HUES6 (cell line): ENCODE data around the gene KLHL24.
A peak's percentile ranks its signal among the peaks of the same experiment; 100 is the strongest.
"Not testable (repeated sequence)": the region's sequence is repeated elsewhere in the genome, so short reads cannot be mapped to it uniquely, and the experiment has no call there.

Experiments
- H3K27ac ChIP-seq: 2 replicates; pipeline ENCODE4 v1.7.0; 2013; ENCODE audit warnings: low read depth, mild to moderate bottlenecking, low read length, inconsistent platforms
- H3K27me3 ChIP-seq: 2 replicates; pipeline ENCODE4 v1.6.1; 2013; ENCODE audit warnings: low read length; ENCODE audit not compliant: control insufficient read depth, insufficient read depth
- H3K36me3 ChIP-seq: 2 replicates; pipeline ENCODE4 v1.6.1; 2013; ENCODE audit warnings: low read length; ENCODE audit not compliant: control insufficient read depth, insufficient read depth
- H3K4me1 ChIP-seq: 2 replicates; pipeline ENCODE4 v1.6.1; 2013; ENCODE audit warnings: low read length; ENCODE audit not compliant: control insufficient read depth, insufficient read depth
- H3K4me3 ChIP-seq: 2 replicates; pipeline ENCODE4 v1.5.1; 2013; ENCODE audit warnings: low read depth, low read length
- H3K9ac ChIP-seq: one replicate; pipeline ENCODE4 v1.6.1; 2013; ENCODE audit warnings: mild to moderate bottlenecking, low read length
- H3K9me3 ChIP-seq: 2 replicates; pipeline ENCODE4 v1.6.1; 2013; ENCODE audit warnings: low read depth, low read length; ENCODE audit not compliant: control insufficient read depth, insufficient read depth

The KLHL24 gene

GRCh38 chr3:183697610-183698317, 62.3 kb downstream of the KLHL24 start, which contains the start of gene YEATS2:
Gene YEATS2 (plus strand): TSS chr3:183697797. CDS start chr3:183715163, 17,366 bp downstream.
- Histone ChIP-seq H3K4me1 (peaks cover 19% of the 10 kb centered on the region), H3K4me3 (peak within 1 kb of the TSS; percentile 96), H3K27me3 (no peaks in the 10 kb centered on the region), H3K9ac (peak within 1 kb of the TSS; percentile 91), H3K36me3 (peaks cover 5% of the 10 kb centered on the region), H3K27ac (peak within 1 kb of the TSS; percentile 94), H3K9me3 (no peaks in the 10 kb centered on the region)

- H3K4me3 ChIP-seq = peak overlapping the region; percentile 96
- peaks cover 5% of the 10 kb centered on the region for H3K36me3 ChIP-seq
- H3K27ac ChIP-seq = peak overlapping the region; percentile 94
- H3K4me1 ChIP-seq = peaks cover 22% of the 10 kb centered on the region
- no peaks in the 10 kb centered on the region for H3K27me3 ChIP-seq
- H3K9ac ChIP-seq = peak overlapping the region; percentile 91
- no peaks in the 10 kb centered on the region for H3K9me3 ChIP-seq
Observed at GRCh38 chr3:183698318-183698751, 62.9 kb downstream of the KLHL24 start.

GRCh38 chr3:183698756-183699155, 63.3 kb downstream of the KLHL24 start:
- H3K27ac ChIP-seq = no peak overlapping the region
- peak overlapping the region; percentile 91 for H3K9ac ChIP-seq
- H3K9me3 ChIP-seq = no peaks in the 10 kb centered on the region
- peaks cover 5% of the 10 kb centered on the region for H3K36me3 ChIP-seq
- peaks cover 22% of the 10 kb centered on the region for H3K4me1 ChIP-seq
- no peaks in the 10 kb centered on the region for H3K27me3 ChIP-seq
- peak overlapping the region; percentile 96 for H3K4me3 ChIP-seq

- Histone ChIP-seq H3K36me3 (peaks cover 5% of the 10 kb centered on the region), H3K9ac (peak overlapping the region; percentile 91), H3K4me1 (peaks cover 22% of the 10 kb centered on the region), H3K4me3 (peak overlapping the region; percentile 96), H3K9me3 (no peaks in the 10 kb centered on the region), H3K27me3 (no peaks in the 10 kb centered on the region), H3K27ac (no peak overlapping the region)
Observed at GRCh38 chr3:183699238-183699947, 64.0 kb downstream of the KLHL24 start.

GRCh38 chr3:183701744-183702143, 66.3 kb downstream of the KLHL24 start:
- H3K4me1 ChIP-seq = peaks cover 22% of the 10 kb centered on the region

GRCh38 chr3:183703892-183704291, 68.5 kb downstream of the KLHL24 start:
- H3K36me3 ChIP-seq = peaks cover 11% of the 10 kb centered on the region

More at GRCh38 chr3:183701744-183702143, 66.3 kb downstream of the KLHL24 start:
- Histone ChIP-seq H3K36me3 (peaks cover 11% of the 10 kb centered on the region), H3K9ac (no peak overlapping the region), H3K4me3 (no peak overlapping the region), H3K9me3 (no peaks in the 10 kb centered on the region), H3K27me3 (no peaks in the 10 kb centered on the region), H3K27ac (no peak overlapping the region)

GRCh38 chr3:183710231-183710630, 74.8 kb downstream of the KLHL24 start:
- 0 out of 2 replicates have a peak overlapping the region, but pooled peaks have one; percentile 26 for H3K27ac ChIP-seq
- no peaks in the 10 kb centered on the region for H3K9me3 ChIP-seq
- H3K4me3 ChIP-seq = no peak overlapping the region
- no peaks in the 10 kb centered on the region for H3K4me1 ChIP-seq
- H3K27me3 ChIP-seq = no peaks in the 10 kb centered on the region
- no peak overlapping the region for H3K9ac ChIP-seq
- peaks cover 12% of the 10 kb centered on the region for H3K36me3 ChIP-seq

More at GRCh38 chr3:183703892-183704291, 68.5 kb downstream of the KLHL24 start:
- not testable (repeated sequence) for H3K9ac ChIP-seq, H3K27ac ChIP-seq, H3K4me3 ChIP-seq, H3K9me3 ChIP-seq, H3K27me3 ChIP-seq
- peaks cover 22% of the 10 kb centered on the region for H3K4me1 ChIP-seq

- Histone ChIP-seq H3K36me3 (peaks cover 19% of the 10 kb centered on the region), H3K9me3 (no peaks in the 10 kb centered on the region), H3K9ac (no peak overlapping the region), H3K27me3 (no peaks in the 10 kb centered on the region), H3K27ac (no peak overlapping the region), H3K4me3 (no peak overlapping the region), H3K4me1 (no peaks in the 10 kb centered on the region)
Observed at GRCh38 chr3:183711516-183711915, 76.1 kb downstream of the KLHL24 start.

GRCh38 chr3:183714622-183715021, 79.2 kb downstream of the KLHL24 start:
- no peaks in the 10 kb centered on the region for H3K4me1 ChIP-seq
- no peak overlapping the region for H3K4me3 ChIP-seq
- H3K27ac ChIP-seq = no peak overlapping the region
- H3K9me3 ChIP-seq = no peaks in the 10 kb centered on the region
- H3K36me3 ChIP-seq = peaks cover 49% of the 10 kb centered on the region
- H3K9ac ChIP-seq = no peak overlapping the region
- no peaks in the 10 kb centered on the region for H3K27me3 ChIP-seq

GRCh38 chr3:183718012-183718411, 82.6 kb downstream of the KLHL24 start:
- Histone ChIP-seq H3K9ac (no peak overlapping the region), H3K9me3 (no peaks in the 10 kb centered on the region), H3K27me3 (no peaks in the 10 kb centered on the region), H3K27ac (no peak overlapping the region), H3K36me3 (peaks cover 76% of the 10 kb centered on the region), H3K4me1 (no peaks in the 10 kb centered on the region), H3K4me3 (no peak overlapping the region)

GRCh38 chr3:183725387-183725786, 90.0 kb downstream of the KLHL24 start:
- H3K27ac ChIP-seq = no peak overlapping the region
- no peaks in the 10 kb centered on the region for H3K9me3 ChIP-seq
- no peaks in the 10 kb centered on the region for H3K4me1 ChIP-seq
- no peaks in the 10 kb centered on the region for H3K27me3 ChIP-seq
- H3K36me3 ChIP-seq = peaks cover 93% of the 10 kb centered on the region
- H3K9ac ChIP-seq = no peak overlapping the region
- H3K4me3 ChIP-seq = no peak overlapping the region
